ENCODE results near the gene HMX1.

Gene HMX1

GRCh38 chr4:8841678-8842268, 29.9 kb downstream of the HMX1 start:
- H3K27ac ChIP-seq, result no peak overlapping the region
- TF ChIP-seq EZH2 (IDR thresholded peaks at IDR 0.05) (no peak), POLR2AphosphoS5 (IDR thresholded peaks at IDR 0.05; ENCODE audit: borderline replicate concordance, low read depth, low read length) (no peak), FOXP2 (optimal IDR thresholded peaks at IDR 0.05; ENCODE audit: control extremely low read depth, extremely low read length, insufficient read depth) (no peak)
- no peaks in the 10 kb centered on the region for H3K9me3 ChIP-seq (ENCODE audit: low read depth, low read length)
- no peak overlapping the region for H3K9ac ChIP-seq (ENCODE audit: insufficient read length)
- H3K4me3 ChIP-seq, result no peak overlapping the region
- no peak for DNase-seq (ENCODE audit: low read depth, low spot score)
- no peaks in the 10 kb centered on the region for H3K36me3 ChIP-seq (ENCODE audit: insufficient read depth, low read length)

GRCh38 chr4:8840816-8841455, 30.7 kb downstream of the HMX1 start:
- TF ChIP-seq POLR2AphosphoS5 (IDR thresholded peaks at IDR 0.05; ENCODE audit: borderline replicate concordance, low read depth, low read length) (no peak), FOXP2 (optimal IDR thresholded peaks at IDR 0.05; ENCODE audit: control extremely low read depth, extremely low read length, insufficient read depth) (no peak), EZH2 (IDR thresholded peaks at IDR 0.05) (no peak)

GRCh38 chr4:8840006-8840793, 31.4 kb downstream of the HMX1 start:
- no peak overlapping the region for H3K9ac ChIP-seq (ENCODE audit: insufficient read length)
- H3K9me3 ChIP-seq (ENCODE audit: low read depth, low read length), result no peaks in the 10 kb centered on the region
- TF ChIP-seq EZH2 (IDR thresholded peaks at IDR 0.05) (no peak), POLR2AphosphoS5 (IDR thresholded peaks at IDR 0.05; ENCODE audit: borderline replicate concordance, low read depth, low read length) (no peak)
- no peak overlapping the region for H3K4me3 ChIP-seq
- no peak overlapping the region for H3K27ac ChIP-seq
- no peak for DNase-seq (ENCODE audit: low read depth, low spot score)
- no peaks in the 10 kb centered on the region for H3K36me3 ChIP-seq (ENCODE audit: insufficient read depth, low read length)

More at GRCh38 chr4:8840816-8841455, 30.7 kb downstream of the HMX1 start:
- H3K9me3 ChIP-seq (ENCODE audit: low read depth, low read length), result no peaks in the 10 kb centered on the region
- no peak for DNase-seq (ENCODE audit: low read depth, low spot score)
- no peak overlapping the region for H3K9ac ChIP-seq (ENCODE audit: insufficient read length)
- no peak overlapping the region for H3K4me3 ChIP-seq
- no peaks in the 10 kb centered on the region for H3K36me3 ChIP-seq (ENCODE audit: insufficient read depth, low read length)
- H3K27ac ChIP-seq, result no peak overlapping the region

GRCh38 chr4:8838961-8839431, 32.6 kb downstream of the HMX1 start:
- H3K9me3 ChIP-seq (ENCODE audit: low read depth, low read length), result no peaks in the 10 kb centered on the region
- no peak for TF ChIP-seq FOXP2 (optimal IDR thresholded peaks at IDR 0.05; ENCODE audit: control extremely low read depth, extremely low read length, insufficient read depth)
- TF ChIP-seq POLR2AphosphoS5 (IDR thresholded peaks at IDR 0.05; ENCODE audit: borderline replicate concordance, low read depth, low read length), result no peak
- no peak for TF ChIP-seq EZH2 (IDR thresholded peaks at IDR 0.05)
- DNase-seq (ENCODE audit: low read depth, low spot score), result no peak
- no peak overlapping the region for H3K27ac ChIP-seq
- H3K9ac ChIP-seq (ENCODE audit: insufficient read length), result no peak overlapping the region
- H3K36me3 ChIP-seq (ENCODE audit: insufficient read depth, low read length), result no peaks in the 10 kb centered on the region
- no peak overlapping the region for H3K4me3 ChIP-seq

- H3K4me3 ChIP-seq, result no peak overlapping the region
- DNase-seq (ENCODE audit: low read depth, low spot score), result no peak
- H3K9ac ChIP-seq (ENCODE audit: insufficient read length), result no peak overlapping the region
- H3K27ac ChIP-seq, result no peak overlapping the region
- H3K36me3 ChIP-seq (ENCODE audit: insufficient read depth, low read length), result no peaks in the 10 kb centered on the region
- H3K9me3 ChIP-seq (ENCODE audit: low read depth, low read length), result no peaks in the 10 kb centered on the region
- TF ChIP-seq EZH2 (IDR thresholded peaks at IDR 0.05) (no peak), POLR2AphosphoS5 (IDR thresholded peaks at IDR 0.05; ENCODE audit: borderline replicate concordance, low read depth, low read length) (no peak), FOXP2 (optimal IDR thresholded peaks at IDR 0.05; ENCODE audit: control extremely low read depth, extremely low read length, insufficient read depth) (no peak)
Measured at GRCh38 chr4:8838296-8838960, 33.2 kb downstream of the HMX1 start.

- no peak overlapping the region for H3K27ac ChIP-seq
- no peak overlapping the region for H3K4me3 ChIP-seq
- H3K9ac ChIP-seq (ENCODE audit: insufficient read length), result no peak overlapping the region
- no peak for DNase-seq (ENCODE audit: low read depth, low spot score)
- TF ChIP-seq POLR2AphosphoS5 (IDR thresholded peaks at IDR 0.05; ENCODE audit: borderline replicate concordance, low read depth, low read length) (no peak), FOXP2 (optimal IDR thresholded peaks at IDR 0.05; ENCODE audit: control extremely low read depth, extremely low read length, insufficient read depth) (no peak), EZH2 (IDR thresholded peaks at IDR 0.05) (no peak)
- no peaks in the 10 kb centered on the region for H3K36me3 ChIP-seq (ENCODE audit: insufficient read depth, low read length)
- no peaks in the 10 kb centered on the region for H3K9me3 ChIP-seq (ENCODE audit: low read depth, low read length)
Measured at GRCh38 chr4:8837181-8837841, 34.3 kb downstream of the HMX1 start.

- no peaks in the 10 kb centered on the region for H3K9me3 ChIP-seq (ENCODE audit: low read depth, low read length)
- H3K27ac ChIP-seq, result no peak overlapping the region
- TF ChIP-seq EZH2 (IDR thresholded peaks at IDR 0.05) (no peak), FOXP2 (optimal IDR thresholded peaks at IDR 0.05; ENCODE audit: control extremely low read depth, extremely low read length, insufficient read depth) (no peak), POLR2AphosphoS5 (IDR thresholded peaks at IDR 0.05; ENCODE audit: borderline replicate concordance, low read depth, low read length) (no peak)
- no peak overlapping the region for H3K9ac ChIP-seq (ENCODE audit: insufficient read length)
- no peak for DNase-seq (ENCODE audit: low read depth, low spot score)
- H3K36me3 ChIP-seq (ENCODE audit: insufficient read depth, low read length), result no peaks in the 10 kb centered on the region
- H3K4me3 ChIP-seq, result no peak overlapping the region
Measured at GRCh38 chr4:8836664-8837171, 34.9 kb downstream of the HMX1 start.
